HEK293 (cell line): ENCODE measurements around the gene FRMD4A.

Source experiments
- CTCF ChIA-PET: fragments of 350-600 bp; formaldehyde crosslinking; extraction: SDS; loops from one replicate; lab custom pipeline; 2021; ENCODE audit warnings: antibody characterized with exemption; lab: Yijun Ruan, JAX
- POLR2A ChIA-PET: fragments of 300-600 bp; formaldehyde crosslinking; extraction: SDS; loops from one replicate; lab custom pipeline; 2020; ENCODE audit warnings: antibody characterized with exemption, inconsistent platforms; lab: Yijun Ruan, JAX
- H3K27ac ChIP-seq: fragments of 200-500 bp; sonication (Bioruptor generic); 2 replicates; pipeline ENCODE4 v1.5.1; 2014; ENCODE audit warnings: low read depth, low read length, control low read depth, inconsistent platforms; ENCODE audit errors: extremely low read depth
- H3K36me3 ChIP-seq, 2 experiments: fragments of 200-500 bp in 1 of 2; sonication (Bioruptor generic) in 1 of 2; 1 replicate in 1 of 2; 2 replicates in 1 of 2; pipeline ENCODE4 v1.5.1; 2014 to 2017; ENCODE audit warnings: inconsistent platforms in 2 of 2, low read length in 2 of 2; ENCODE audit not compliant: control insufficient read depth in 2 of 2, insufficient read depth in 1 of 2
- H3K4me1 ChIP-seq: fragments of 200-500 bp; sonication (Bioruptor generic); 2 replicates; pipeline ENCODE4 v1.5.1; 2014; ENCODE audit warnings: mild to moderate bottlenecking, low read length, inconsistent platforms; ENCODE audit not compliant: control insufficient read depth, insufficient read depth
- H3K4me3 ChIP-seq: 2 replicates; pipeline ENCODE4 v1.5.1; 2011; ENCODE audit warnings: low read depth, mild to moderate bottlenecking, control low read depth, low read length, moderate library complexity
- H3K9me3 ChIP-seq: fragments of 200-500 bp; sonication (Bioruptor generic); 2 replicates; pipeline ENCODE4 v1.5.1; 2014; ENCODE audit warnings: low read depth, low read length, inconsistent platforms; ENCODE audit not compliant: control insufficient read depth, insufficient read depth
- GLIS2 ChIP-seq: fragments of 450-650 bp; formaldehyde crosslinking; IDR thresholded peaks from 2 replicates; pipeline ENCODE4 v1.5.1; 2016; ENCODE audit warnings: missing biosample characterization, missing genetic modification characterization
- MZF1 ChIP-seq: fragments of 450-650 bp; formaldehyde crosslinking; IDR thresholded peaks from 2 replicates; pipeline ENCODE4 v1.5.1; 2017; ENCODE audit warnings: missing biosample characterization, missing genetic modification characterization, borderline replicate concordance
- RBAK ChIP-seq: fragments of 450-650 bp; formaldehyde crosslinking; IDR thresholded peaks from 2 replicates; pipeline ENCODE4 v1.5.1; 2016; ENCODE audit warnings: missing biosample characterization, missing genetic modification characterization
- SCRT1 ChIP-seq: fragments of 450-650 bp; formaldehyde crosslinking; IDR thresholded peaks from 2 replicates; pipeline ENCODE4 v1.5.1; 2016; ENCODE audit warnings: missing biosample characterization, missing genetic modification characterization, borderline replicate concordance
- SP3 ChIP-seq: fragments of 450-650 bp; formaldehyde crosslinking; IDR thresholded peaks from 2 replicates; pipeline ENCODE4 v1.5.1; 2016; ENCODE audit warnings: missing biosample characterization, missing genetic modification characterization
- ZBTB17 ChIP-seq: fragments of 450-650 bp; formaldehyde crosslinking; IDR thresholded peaks from 2 replicates; pipeline ENCODE4 v1.5.1; 2016; ENCODE audit warnings: missing biosample characterization, missing genetic modification characterization
- ZBTB21 ChIP-seq: fragments of 450-650 bp; formaldehyde crosslinking; IDR thresholded peaks from 2 replicates; pipeline ENCODE4 v1.5.1; 2017; ENCODE audit warnings: missing biosample characterization, missing genetic modification characterization
- ZBTB48 ChIP-seq: fragments of 450-650 bp; formaldehyde crosslinking; IDR thresholded peaks from 2 replicates; pipeline ENCODE4 v1.5.1; 2016; ENCODE audit warnings: missing biosample characterization, missing genetic modification characterization
- ZFP41 ChIP-seq: fragments of 450-650 bp; formaldehyde crosslinking; IDR thresholded peaks from 2 replicates; pipeline ENCODE4 v1.5.1; 2016; ENCODE audit warnings: missing biosample characterization, missing genetic modification characterization, borderline replicate concordance
- ZNF114 ChIP-seq: fragments of 450-650 bp; formaldehyde crosslinking; IDR thresholded peaks from 2 replicates; pipeline ENCODE4 v1.5.0; 2017; ENCODE audit warnings: missing biosample characterization, missing genetic modification characterization
- ZNF133 ChIP-seq: fragments of 450-650 bp; formaldehyde crosslinking; IDR thresholded peaks from 2 replicates; pipeline ENCODE4 v1.5.1; 2016; ENCODE audit warnings: missing biosample characterization, missing genetic modification characterization
- ZNF169 ChIP-seq: fragments of 450-650 bp; formaldehyde crosslinking; IDR thresholded peaks from 2 replicates; pipeline ENCODE4 v1.5.1; 2016; ENCODE audit warnings: missing biosample characterization, missing genetic modification characterization
- ZNF223 ChIP-seq: fragments of 450-650 bp; formaldehyde crosslinking; IDR thresholded peaks from 2 replicates; pipeline ENCODE4 v1.5.1; 2016; ENCODE audit warnings: missing biosample characterization, missing genetic modification characterization
- ZNF366 ChIP-seq: fragments of 450-650 bp; formaldehyde crosslinking; conservative IDR thresholded peaks from 2 replicates; pipeline ENCODE4 v1.5.1; 2016; ENCODE audit warnings: missing biosample characterization, missing genetic modification characterization
- ZNF37A ChIP-seq: fragments of 450-650 bp; IDR thresholded peaks from 2 replicates; pipeline ENCODE4 v1.5.1; 2018; ENCODE audit warnings: missing biosample characterization, missing genetic modification characterization
- ZNF48 ChIP-seq: fragments of 450-650 bp; formaldehyde crosslinking; IDR thresholded peaks from 2 replicates; pipeline ENCODE4 v1.5.1; 2016; ENCODE audit warnings: missing biosample characterization, missing genetic modification characterization
- ZNF610 ChIP-seq: fragments of 450-650 bp; formaldehyde crosslinking; IDR thresholded peaks from 2 replicates; pipeline ENCODE4 v1.5.1; 2016; ENCODE audit warnings: missing biosample characterization, missing genetic modification characterization, borderline replicate concordance
- ZNF624 ChIP-seq: fragments of 450-650 bp; formaldehyde crosslinking; IDR thresholded peaks from 2 replicates; pipeline ENCODE4 v1.5.1; 2017; ENCODE audit warnings: missing biosample characterization, missing genetic modification characterization
- ZNF701 ChIP-seq: fragments of 450-650 bp; formaldehyde crosslinking; IDR thresholded peaks from 2 replicates; pipeline ENCODE4 v1.5.1; 2016; ENCODE audit warnings: missing biosample characterization, missing genetic modification characterization
- ZNF707 ChIP-seq: fragments of 450-650 bp; formaldehyde crosslinking; IDR thresholded peaks from 2 replicates; pipeline ENCODE4 v1.5.1; 2016; ENCODE audit warnings: missing biosample characterization, missing genetic modification characterization
- ZNF747 ChIP-seq: fragments of 450-650 bp; formaldehyde crosslinking; IDR thresholded peaks from 2 replicates; pipeline ENCODE4 v1.5.1; 2016; ENCODE audit warnings: missing biosample characterization, missing genetic modification characterization
- ZNF792 ChIP-seq: fragments of 450-650 bp; formaldehyde crosslinking; IDR thresholded peaks from 2 replicates; pipeline ENCODE4 v1.5.1; 2016; ENCODE audit warnings: missing biosample characterization, missing genetic modification characterization
- ZNF837 ChIP-seq: fragments of 450-650 bp; formaldehyde crosslinking; IDR thresholded peaks from 2 replicates; pipeline ENCODE4 v1.5.1; 2016; ENCODE audit warnings: missing biosample characterization, missing genetic modification characterization
- ZSCAN16 ChIP-seq: fragments of 450-650 bp; formaldehyde crosslinking; IDR thresholded peaks from 2 replicates; pipeline ENCODE4 v1.5.1; 2016; ENCODE audit warnings: missing biosample characterization, missing genetic modification characterization
- ZSCAN30 ChIP-seq: fragments of 450-650 bp; IDR thresholded peaks from 2 replicates; pipeline ENCODE4 v1.5.1; 2018; ENCODE audit warnings: missing biosample characterization, mild to moderate bottlenecking, missing genetic modification characterization, moderate library complexity
- TF ChIP-seq, protein P1 (sequence below): fragments of 450-650 bp; formaldehyde crosslinking; IDR thresholded peaks from 2 replicates; pipeline ENCODE4 v1.5.1; 2016; ENCODE audit warnings: missing biosample characterization, missing genetic modification characterization
- TF ChIP-seq, protein P2 (sequence below): fragments of 450-650 bp; formaldehyde crosslinking; IDR thresholded peaks from 2 replicates; pipeline ENCODE4 v1.5.1; 2017; ENCODE audit warnings: missing biosample characterization, missing genetic modification characterization
- TF ChIP-seq, protein P3 (sequence below): fragments of 450-650 bp; formaldehyde crosslinking; IDR thresholded peaks from 2 replicates; pipeline ENCODE4 v1.5.1; 2016; ENCODE audit warnings: missing biosample characterization, missing genetic modification characterization
- TF ChIP-seq, protein P4 (sequence below): fragments of 450-650 bp; formaldehyde crosslinking; IDR thresholded peaks from 2 replicates; pipeline ENCODE4 v1.5.1; 2016; ENCODE audit warnings: missing biosample characterization, missing genetic modification characterization

FRMD4A gene

DNA sequence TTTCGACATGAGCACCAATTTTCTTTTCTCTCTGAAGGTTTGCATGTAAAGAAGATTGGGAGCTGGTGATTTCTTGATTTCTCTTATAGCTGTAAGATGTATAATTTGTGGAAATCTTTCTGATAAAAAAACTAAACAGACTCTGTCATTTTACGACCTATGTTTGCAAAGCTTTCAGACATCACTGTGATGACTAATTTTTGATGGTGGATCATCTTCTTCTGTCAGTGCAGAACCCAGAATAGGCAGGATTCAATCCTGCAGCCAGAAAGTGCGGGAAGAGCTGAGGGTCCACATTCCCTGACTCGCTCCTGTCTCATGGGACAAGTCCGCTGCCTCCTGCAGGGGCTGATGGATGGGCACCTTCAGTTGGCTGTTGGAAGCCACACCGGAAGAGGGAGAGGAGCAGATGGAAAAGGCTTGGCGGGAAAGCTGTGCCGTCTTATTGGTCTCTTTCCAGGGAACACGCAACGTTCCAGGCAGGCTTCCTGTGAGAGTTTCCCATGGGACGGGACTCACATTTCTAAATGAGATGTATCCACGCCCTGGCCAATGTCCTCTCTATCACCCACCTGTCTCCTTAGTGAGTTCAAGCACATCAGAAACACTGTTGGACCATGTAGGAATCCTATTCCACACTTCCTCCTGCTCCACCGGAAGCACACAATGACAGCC is 557.1 kb downstream of the FRMD4A start:
- TF ChIP-seq ZSCAN16 (tag by site-specific recombination) (no peak), ZNF48 (tag by site-specific recombination) (no peak), ZNF37A (tag by site-specific recombination) (no peak)
- TF ChIP-seq, protein P1, sequence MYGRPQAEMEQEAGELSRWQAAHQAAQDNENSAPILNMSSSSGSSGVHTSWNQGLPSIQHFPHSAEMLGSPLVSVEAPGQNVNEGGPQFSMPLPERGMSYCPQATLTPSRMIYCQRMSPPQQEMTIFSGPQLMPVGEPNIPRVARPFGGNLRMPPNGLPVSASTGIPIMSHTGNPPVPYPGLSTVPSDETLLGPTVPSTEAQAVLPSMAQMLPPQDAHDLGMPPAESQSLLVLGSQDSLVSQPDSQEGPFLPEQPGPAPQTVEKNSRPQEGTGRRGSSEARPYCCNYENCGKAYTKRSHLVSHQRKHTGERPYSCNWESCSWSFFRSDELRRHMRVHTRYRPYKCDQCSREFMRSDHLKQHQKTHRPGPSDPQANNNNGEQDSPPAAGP, result no peak
- TF ChIP-seq, protein P2, sequence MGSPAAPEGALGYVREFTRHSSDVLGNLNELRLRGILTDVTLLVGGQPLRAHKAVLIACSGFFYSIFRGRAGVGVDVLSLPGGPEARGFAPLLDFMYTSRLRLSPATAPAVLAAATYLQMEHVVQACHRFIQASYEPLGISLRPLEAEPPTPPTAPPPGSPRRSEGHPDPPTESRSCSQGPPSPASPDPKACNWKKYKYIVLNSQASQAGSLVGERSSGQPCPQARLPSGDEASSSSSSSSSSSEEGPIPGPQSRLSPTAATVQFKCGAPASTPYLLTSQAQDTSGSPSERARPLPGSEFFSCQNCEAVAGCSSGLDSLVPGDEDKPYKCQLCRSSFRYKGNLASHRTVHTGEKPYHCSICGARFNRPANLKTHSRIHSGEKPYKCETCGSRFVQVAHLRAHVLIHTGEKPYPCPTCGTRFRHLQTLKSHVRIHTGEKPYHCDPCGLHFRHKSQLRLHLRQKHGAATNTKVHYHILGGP (tag by site-specific recombination), result no peak
- no peaks in the 10 kb centered on the region for H3K4me1 ChIP-seq
- no peak overlapping the region for H3K27ac ChIP-seq
- CTCF ChIA-PET, result no interaction called here
- POLR2A ChIA-PET, result no interaction called here
- H3K36me3 ChIP-seq, result no peaks in the 10 kb centered on the region
- H3K9me3 ChIP-seq, result no peaks in the 10 kb centered on the region
- H3K4me3 ChIP-seq, result no peak overlapping the region

DNA sequence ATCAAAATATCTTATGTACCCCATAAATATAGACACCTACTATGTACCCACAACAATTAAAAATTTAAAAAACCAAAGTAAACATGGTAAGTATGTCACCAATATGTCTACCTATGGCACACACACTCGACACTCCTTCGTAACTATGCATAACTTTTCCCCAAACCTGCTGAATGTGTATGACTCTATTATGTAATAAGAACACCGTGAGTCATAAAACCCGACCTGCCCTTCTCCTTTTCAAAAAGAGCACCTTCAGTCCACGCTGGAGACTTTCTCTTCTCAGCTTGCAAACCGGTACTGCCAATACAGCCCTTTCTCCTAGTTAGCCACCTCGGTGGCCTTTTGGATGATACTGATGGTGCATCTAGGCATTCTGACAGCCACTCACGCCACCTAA is 557.7 kb downstream of the FRMD4A start:
- no peak for TF ChIP-seq ZNF624 (tag by site-specific recombination)
- TF ChIP-seq ZFP41 (tag by site-specific recombination), result no peak
- no peak for TF ChIP-seq ZNF610 (tag by site-specific recombination)
- no peak for TF ChIP-seq ZNF707 (tag by site-specific recombination)
- TF ChIP-seq GLIS2 (tag by site-specific recombination), result no peak
- TF ChIP-seq ZNF837 (tag by site-specific recombination), result no peak
- TF ChIP-seq ZNF133, result no peak
- TF ChIP-seq ZBTB48 (tag by site-specific recombination), result no peak
- no peak for TF ChIP-seq ZNF223
- no peak for TF ChIP-seq ZNF366 (tag by site-specific recombination)
- no peak for TF ChIP-seq RBAK
- Histone ChIP-seq H3K4me3 (no peak overlapping the region), H3K9me3 (no peaks in the 10 kb centered on the region), H3K36me3 (no peaks in the 10 kb centered on the region), H3K27ac (no peak overlapping the region), H3K4me1 (no peaks in the 10 kb centered on the region)
- CTCF ChIA-PET, result interaction anchor here (0.9 kb wide), 1 partner anchor 113 kb away, joined by 3 read pairs; no protein-coding TSS in a partner anchor
- POLR2A ChIA-PET, result no interaction called here

DNA sequence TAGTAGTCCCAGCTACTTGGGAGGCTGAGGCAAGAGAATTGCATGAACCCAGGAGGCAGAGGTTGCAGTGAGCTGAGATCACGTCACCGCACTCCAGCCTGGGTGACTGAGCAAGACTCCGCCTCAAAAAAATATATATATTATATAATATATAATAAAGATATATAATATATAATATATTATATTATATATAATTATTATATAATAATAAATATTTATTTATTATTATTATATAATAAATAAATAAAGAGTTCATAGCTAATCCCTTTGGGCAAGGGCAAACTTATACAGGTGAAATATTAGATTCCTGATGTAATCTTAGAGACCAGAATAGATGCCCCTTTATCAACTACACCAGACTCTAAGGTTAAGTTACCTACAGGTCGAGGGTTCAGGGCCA is 558.7 kb downstream of the FRMD4A start:
- no peaks in the 10 kb centered on the region for H3K36me3 ChIP-seq
- ChIA-PET CTCF (interaction anchor here (0.6 to 1.4 kb wide), 3 partner anchors 18 to 112 kb away, joined by 3 to 4 read pairs (median 3); no protein-coding TSS in a partner anchor), POLR2A (no interaction called here)
- H3K4me1 ChIP-seq, result no peaks in the 10 kb centered on the region
- no peak overlapping the region for H3K4me3 ChIP-seq
- H3K27ac ChIP-seq, result no peak overlapping the region
- H3K9me3 ChIP-seq, result no peaks in the 10 kb centered on the region
- TF ChIP-seq, protein P3, sequence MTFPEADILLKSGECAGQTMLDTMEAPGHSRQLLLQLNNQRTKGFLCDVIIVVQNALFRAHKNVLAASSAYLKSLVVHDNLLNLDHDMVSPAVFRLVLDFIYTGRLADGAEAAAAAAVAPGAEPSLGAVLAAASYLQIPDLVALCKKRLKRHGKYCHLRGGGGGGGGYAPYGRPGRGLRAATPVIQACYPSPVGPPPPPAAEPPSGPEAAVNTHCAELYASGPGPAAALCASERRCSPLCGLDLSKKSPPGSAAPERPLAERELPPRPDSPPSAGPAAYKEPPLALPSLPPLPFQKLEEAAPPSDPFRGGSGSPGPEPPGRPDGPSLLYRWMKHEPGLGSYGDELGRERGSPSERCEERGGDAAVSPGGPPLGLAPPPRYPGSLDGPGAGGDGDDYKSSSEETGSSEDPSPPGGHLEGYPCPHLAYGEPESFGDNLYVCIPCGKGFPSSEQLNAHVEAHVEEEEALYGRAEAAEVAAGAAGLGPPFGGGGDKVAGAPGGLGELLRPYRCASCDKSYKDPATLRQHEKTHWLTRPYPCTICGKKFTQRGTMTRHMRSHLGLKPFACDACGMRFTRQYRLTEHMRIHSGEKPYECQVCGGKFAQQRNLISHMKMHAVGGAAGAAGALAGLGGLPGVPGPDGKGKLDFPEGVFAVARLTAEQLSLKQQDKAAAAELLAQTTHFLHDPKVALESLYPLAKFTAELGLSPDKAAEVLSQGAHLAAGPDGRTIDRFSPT (tag by site-specific recombination), result no peak
- TF ChIP-seq ZNF133 (no peak), SP3 (tag by site-specific recombination) (no peak), ZSCAN30 (no peak), ZNF169 (no peak), ZBTB17 (no peak), ZBTB21 (tag by site-specific recombination) (no peak), ZNF114 (tag by site-specific recombination) (no peak), ZNF701 (tag by site-specific recombination) (no peak), SCRT1 (tag by site-specific recombination) (no peak), MZF1 (no peak), ZNF792 (no peak), ZNF747 (no peak)
- TF ChIP-seq, protein P4, sequence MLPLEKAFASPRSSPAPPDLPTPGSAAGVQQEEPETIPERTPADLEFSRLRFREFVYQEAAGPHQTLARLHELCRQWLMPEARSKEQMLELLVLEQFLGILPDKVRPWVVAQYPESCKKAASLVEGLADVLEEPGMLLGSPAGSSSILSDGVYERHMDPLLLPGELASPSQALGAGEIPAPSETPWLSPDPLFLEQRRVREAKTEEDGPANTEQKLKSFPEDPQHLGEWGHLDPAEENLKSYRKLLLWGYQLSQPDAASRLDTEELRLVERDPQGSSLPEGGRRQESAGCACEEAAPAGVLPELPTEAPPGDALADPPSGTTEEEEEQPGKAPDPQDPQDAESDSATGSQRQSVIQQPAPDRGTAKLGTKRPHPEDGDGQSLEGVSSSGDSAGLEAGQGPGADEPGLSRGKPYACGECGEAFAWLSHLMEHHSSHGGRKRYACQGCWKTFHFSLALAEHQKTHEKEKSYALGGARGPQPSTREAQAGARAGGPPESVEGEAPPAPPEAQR, result no peak
